ENCODE measurements around the gene ZNF787.

ZNF787 gene

GRCh38 chr19:56142897-56143434, 21.9 kb upstream of the ZNF787 start:
- no peak for DNase-seq

GRCh38 chr19:56142087-56142787, 21.1 kb upstream of the ZNF787 start:
- DNase-seq = no peak

GRCh38 chr19:56141417-56141993, 20.4 kb upstream of the ZNF787 start:
- peak; percentile 13 for DNase-seq

- peak; percentile 100 for DNase-seq
These were observed 19.7 kb upstream of the ZNF787 start, which contains the start of gene ZNF444 for GRCh38 chr19:56140583-56141416. Gene ZNF444, plus strand, starts transcription at chr19:56141287. Its CDS starts 5,625 bp downstream, at chr19:56146912.

DNA sequence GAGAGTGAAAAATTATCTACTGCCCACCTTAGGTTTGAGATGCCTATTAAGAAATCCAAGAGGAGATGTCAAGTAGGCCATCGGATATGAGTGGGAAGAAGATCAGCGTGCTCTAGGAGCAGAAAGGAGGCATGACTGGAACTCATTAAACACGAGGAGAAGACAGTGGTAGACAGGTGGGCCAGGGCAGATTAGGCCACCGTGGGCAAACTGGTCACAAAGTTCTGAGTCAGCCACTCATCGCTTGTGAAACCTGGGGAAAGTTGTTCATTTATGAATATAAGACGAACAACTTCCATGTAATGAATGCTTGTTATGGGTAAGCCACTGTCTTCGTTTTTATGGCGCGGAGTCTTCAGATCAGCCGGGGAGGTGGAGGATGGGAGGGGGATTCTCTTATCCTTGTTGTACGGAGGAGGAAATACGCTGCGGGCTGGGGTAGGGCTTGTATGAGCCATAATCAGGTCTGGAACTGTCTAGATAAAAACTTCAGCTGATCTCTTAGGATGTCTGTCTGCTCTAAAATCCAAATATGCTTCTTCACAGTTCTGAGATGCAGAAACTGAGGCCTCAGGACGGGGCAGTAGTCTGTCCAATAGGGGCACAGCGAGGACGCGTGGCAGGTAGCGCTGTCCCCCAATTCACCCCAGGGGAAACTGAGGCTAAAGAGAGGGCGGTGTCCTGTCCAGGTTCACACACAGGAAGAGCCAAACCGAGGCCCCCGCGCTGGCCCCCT, 18.9 kb upstream of the ZNF787 start:
- no peak for DNase-seq

DNA sequence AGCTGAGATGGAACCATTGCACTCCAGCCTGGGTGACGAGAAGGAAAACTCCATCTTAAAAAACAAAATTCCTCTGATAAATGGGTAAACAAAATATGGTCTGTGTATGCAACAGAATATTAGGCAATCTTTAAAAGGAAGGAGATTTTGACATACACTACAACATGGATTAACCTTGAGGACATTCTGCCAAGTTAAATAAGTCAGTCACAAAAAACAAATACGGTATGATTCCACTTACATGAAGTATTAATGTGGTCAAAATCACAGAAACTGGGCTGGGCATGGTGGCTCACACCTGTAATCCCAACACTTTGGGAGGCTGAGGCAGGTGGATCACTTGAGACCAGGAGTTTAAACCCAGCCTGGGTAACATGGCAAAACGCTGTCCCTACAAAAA, 17.0 kb upstream of the ZNF787 start:
- DNase-seq = no peak

DNA sequence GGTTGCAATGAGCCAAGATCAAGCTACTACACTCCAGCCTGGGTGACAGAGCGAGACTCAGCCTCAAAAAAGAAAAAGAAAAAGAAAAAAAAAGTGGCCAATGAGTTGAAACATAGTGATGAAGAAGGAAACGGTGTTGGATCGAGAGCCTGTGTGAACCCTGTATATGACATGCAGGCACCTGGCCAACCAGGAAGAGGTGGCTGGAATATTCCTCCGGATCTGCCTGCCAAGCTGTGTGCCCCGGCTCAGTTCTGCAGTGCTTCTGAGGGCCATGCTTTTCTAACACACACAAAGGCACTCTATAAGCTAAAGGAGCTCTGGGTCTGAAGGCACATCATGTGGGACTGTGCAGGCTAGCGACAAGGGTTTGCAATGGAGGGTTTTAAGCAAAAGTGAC, 16.3 kb upstream of the ZNF787 start:
- no peak for DNase-seq

- DNase-seq = no peak
These were observed 15.3 kb upstream of the ZNF787 start for GRCh38 chr19:56136362-56136761.

GRCh38 chr19:56134654-56134921, 13.5 kb upstream of the ZNF787 start:
- no peak for DNase-seq

DNA sequence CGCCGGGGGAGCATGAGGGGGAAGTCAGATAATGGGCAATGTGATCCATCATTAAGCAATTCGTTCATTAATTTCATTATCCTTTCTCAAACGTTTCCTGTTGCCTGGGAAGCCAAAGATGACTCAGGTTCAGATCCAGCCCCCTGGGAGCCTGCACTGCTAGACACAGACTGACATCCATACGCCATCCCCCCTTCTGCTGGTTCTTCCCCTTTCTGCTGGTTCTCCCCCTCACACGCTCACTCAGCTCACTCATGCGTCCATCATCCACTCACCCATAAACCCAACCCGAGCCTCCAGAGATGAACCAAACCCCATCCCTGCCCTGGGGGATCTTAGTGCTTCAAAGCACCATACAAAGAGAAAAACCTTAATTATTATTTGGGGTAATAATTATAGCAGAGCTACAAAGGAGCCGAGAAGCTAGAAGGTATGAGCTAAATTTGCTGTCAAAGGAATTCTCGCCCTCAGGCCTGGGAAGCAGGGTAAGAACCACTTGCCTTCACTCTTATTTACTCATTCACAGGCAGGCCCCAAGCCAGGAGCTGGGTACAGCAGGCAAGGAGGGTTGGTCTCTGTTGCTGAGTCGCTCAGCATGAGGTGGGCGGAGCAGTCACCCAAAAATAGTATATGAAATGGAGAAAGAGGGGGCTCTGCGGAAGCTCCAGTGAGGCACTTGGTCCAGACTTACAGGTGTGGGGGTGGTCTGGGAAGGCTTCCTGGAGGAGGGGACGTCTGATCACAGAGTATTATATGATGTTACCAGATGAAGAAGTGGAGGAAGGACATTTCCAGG, 13.0 kb upstream of the ZNF787 start:
- DNase-seq = no peak

- DNase-seq = no peak
These were observed 11.3 kb upstream of the ZNF787 start for GRCh38 chr19:56132316-56132822.

DNA sequence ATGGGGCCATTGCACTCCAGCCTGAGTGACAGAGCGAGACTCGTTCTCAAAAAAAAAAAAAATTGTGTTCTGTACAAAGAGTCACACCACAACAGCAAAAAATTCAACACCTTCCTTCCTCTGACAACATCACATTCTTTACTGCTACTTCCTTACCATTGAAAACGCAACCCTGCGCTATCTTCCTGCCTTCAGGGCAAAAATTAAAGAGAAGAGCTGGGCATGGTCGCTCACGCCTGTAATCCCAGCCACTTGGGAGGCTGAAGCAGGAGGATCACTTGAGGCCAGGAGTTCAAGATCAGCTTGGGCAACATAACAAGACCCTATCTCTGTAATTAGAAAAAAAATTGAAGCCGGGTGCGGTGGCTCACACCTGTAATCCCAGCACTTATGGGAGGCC, 10.6 kb upstream of the ZNF787 start:
- DNase-seq = no peak

DNA sequence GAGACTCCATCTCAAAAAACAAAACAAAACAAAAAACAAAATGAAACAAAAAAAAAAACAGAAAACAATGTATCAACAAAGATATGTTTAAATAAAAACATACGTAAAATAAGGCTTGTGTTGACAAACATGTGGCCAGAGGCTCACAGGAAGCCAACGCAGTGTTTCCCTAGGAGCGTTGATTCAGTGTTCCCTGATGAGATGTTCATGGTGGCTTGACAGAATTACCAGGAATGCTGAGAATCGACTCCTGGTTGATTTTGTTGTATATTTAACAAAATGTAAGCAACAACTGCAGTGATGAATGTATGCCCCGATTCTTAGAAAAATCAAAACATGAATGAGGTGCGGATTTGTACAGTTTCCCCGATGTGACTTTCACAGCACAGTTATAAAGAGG, 8.9 kb upstream of the ZNF787 start:
- DNase-seq = no peak

DNA sequence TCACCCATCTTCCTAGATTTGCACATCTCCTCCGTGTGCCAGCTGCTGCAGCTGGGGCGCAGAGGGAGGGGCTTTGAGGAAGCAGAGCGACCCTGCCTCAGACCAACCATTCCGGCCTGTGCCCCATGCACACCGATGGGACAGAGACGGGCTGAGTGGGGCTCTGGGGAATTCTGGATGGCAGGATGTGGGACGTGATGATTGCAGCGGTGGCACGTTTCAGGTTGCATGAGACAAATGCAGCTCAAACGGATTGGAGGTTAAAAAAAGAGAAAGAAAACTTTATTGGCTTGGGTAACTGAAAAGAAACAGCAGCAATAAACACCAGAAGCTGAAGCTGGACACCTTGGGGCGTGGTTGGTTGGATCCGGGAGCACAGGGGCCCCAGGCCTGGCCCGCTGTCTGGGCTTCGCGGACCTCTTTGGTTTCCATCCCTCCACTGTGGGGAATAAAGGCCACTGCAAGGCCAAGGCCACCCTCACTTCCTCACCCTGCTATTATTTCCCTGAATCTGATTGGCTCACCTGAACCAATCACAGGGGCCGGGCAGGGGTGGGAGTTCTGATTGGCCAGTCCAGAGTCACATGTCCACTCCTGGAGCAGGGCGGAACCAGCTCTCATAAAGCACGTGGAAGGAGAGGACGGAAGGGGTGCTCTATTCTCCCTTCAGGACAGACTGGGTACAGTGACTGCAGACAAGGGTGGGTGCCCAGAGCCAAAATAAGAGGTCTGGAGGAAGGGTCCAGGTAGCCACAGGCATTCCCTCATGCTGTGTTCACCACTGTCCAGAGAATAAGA, 6.1 kb upstream of the ZNF787 start:
- DNase-seq = no peak

GRCh38 chr19:56125806-56126590, 4.9 kb upstream of the ZNF787 start:
- no peak for DNase-seq

DNA sequence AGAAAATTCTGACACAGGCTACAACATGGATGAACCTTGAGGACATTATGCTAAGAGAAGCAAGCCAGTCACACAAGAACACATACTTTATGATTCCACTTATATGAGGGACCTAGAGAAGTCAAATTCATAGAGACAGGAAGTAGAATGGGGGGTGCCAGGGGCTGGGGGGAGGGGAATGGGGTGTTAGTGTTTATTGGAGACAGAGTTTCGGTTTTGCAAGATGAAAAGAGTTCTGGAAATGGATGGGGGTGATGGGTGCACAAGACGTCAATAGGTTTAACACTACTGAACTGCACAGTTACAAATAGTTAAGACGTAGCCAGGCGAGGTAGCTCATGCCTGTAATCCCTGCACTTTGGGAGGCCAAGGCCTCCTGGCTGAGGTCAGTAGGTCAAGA, 3.5 kb upstream of the ZNF787 start:
- DNase-seq = no peak

DNA sequence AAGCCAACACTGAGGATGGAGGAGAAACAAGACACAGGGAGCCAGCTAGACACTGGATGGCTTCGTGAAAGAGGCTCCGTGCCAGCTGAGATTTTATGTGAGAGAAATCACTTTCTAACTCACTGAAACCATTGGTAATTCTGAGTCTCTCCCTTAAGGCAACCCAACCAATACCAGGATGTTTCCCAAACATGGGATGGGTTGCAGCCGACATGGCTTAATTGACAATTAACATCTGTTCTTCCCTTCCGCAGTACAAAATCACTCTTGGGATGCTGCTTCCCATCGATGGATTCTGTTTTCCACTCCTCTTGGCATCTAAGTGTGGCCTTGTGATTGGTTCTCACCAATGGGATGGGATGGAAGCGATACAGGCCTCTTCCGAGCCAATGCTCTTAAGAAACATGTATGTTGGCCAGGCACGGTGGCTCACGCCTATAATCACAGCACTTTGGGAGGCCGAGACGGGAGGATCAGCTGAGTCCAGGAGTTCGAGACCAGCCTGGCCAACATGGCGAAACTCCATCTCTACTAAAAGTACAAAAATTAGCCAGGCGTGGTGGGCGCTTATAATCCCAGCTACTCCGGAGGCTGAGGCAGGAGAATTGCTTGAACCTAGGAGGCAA, 2.3 kb upstream of the ZNF787 start:
- DNase-seq = no peak

GRCh38 chr19:56120371-56121179, 520 bp downstream of the ZNF787 start:
- peak; percentile 63 for DNase-seq

- DNase-seq = no peak
These were observed 1.1 kb downstream of the ZNF787 start for GRCh38 chr19:56120002-56120370.
